ENCODE measurements around the gene PARD3B. TPM values are rescaled to one million over a fixed set of nuclear protein-coding genes. Genes with fewer than 3 reads are reported as not detected.
"Not testable (repeated sequence)": the region's sequence is repeated elsewhere in the genome, so short reads cannot be mapped to it uniquely, and the experiment has no call there.

PARD3B gene
- total RNA-seq, 1 donor from 2014 or later = 23.8 TPM

DNA sequence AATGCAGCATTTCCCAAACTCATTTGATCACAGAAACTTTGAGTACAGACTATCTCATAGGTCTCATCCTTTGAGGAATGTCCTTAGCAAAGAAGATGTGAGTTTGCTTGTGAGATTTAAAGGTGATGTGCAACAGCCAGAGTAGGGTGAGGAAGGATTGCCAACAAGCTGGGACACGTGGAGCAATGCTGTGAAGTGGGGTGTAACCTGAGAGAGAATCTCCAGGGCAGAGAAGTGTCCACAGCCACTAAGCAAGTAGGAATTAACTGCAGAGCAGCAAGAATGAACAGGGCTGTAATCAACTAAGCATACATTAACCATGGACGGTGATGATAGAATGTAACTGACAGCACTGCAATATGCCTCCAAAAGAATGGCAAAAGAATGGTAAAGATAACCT is 667.1 kb downstream of the PARD3B start:
- TF ChIP-seq, protein P1, sequence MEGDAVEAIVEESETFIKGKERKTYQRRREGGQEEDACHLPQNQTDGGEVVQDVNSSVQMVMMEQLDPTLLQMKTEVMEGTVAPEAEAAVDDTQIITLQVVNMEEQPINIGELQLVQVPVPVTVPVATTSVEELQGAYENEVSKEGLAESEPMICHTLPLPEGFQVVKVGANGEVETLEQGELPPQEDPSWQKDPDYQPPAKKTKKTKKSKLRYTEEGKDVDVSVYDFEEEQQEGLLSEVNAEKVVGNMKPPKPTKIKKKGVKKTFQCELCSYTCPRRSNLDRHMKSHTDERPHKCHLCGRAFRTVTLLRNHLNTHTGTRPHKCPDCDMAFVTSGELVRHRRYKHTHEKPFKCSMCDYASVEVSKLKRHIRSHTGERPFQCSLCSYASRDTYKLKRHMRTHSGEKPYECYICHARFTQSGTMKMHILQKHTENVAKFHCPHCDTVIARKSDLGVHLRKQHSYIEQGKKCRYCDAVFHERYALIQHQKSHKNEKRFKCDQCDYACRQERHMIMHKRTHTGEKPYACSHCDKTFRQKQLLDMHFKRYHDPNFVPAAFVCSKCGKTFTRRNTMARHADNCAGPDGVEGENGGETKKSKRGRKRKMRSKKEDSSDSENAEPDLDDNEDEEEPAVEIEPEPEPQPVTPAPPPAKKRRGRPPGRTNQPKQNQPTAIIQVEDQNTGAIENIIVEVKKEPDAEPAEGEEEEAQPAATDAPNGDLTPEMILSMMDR (IDR thresholded peaks at IDR 0.05) = no peak
- ATAC-seq (no peak), DNase-seq (no peak)

DNA sequence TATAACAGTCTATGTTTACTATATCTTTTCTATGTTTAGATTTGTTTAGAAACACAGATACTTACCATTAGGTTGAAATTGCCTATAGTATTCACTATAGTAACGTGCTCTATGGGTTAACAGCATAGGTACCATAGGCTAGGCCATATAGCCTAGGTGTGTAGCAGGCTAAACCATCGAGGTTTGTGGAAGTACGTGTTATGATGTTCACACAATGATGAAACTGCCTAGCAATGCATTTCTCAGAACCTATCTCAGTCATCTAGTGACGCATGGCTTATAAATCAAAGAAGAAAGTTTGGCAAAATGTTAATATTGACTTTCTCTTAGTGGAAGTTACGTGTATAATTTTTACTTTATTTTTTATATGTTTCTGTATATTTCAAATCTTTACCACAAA is 670.8 kb downstream of the PARD3B start:
- no peaks in the 10 kb centered on the region for H3K4me1 ChIP-seq
- DNase-seq = no peak
- intact Hi-C loops (cut with DNase I) = no loop called here
- H3K9me3 ChIP-seq = no peaks in the 10 kb centered on the region
- ATAC-seq = no peak
- no peak overlapping the region for H3K27ac ChIP-seq
- H3K4me3 ChIP-seq = no peak overlapping the region
- no peaks in the 10 kb centered on the region for H3K27me3 ChIP-seq (ENCODE audit: low read depth)
- TF ChIP-seq, protein P1 (IDR thresholded peaks at IDR 0.05) = no peak
- no peaks in the 10 kb centered on the region for H3K36me3 ChIP-seq

More for the DNA sequence above, 667.1 kb downstream of the PARD3B start:
- intact Hi-C loops (cut with DNase I) = no loop called here
- Histone ChIP-seq H3K4me1 (no peaks in the 10 kb centered on the region), H3K36me3 (no peaks in the 10 kb centered on the region), H3K27ac (no peak overlapping the region), H3K27me3 (ENCODE audit: low read depth) (no peaks in the 10 kb centered on the region), H3K4me3 (no peak overlapping the region), H3K9me3 (no peaks in the 10 kb centered on the region)

DNA sequence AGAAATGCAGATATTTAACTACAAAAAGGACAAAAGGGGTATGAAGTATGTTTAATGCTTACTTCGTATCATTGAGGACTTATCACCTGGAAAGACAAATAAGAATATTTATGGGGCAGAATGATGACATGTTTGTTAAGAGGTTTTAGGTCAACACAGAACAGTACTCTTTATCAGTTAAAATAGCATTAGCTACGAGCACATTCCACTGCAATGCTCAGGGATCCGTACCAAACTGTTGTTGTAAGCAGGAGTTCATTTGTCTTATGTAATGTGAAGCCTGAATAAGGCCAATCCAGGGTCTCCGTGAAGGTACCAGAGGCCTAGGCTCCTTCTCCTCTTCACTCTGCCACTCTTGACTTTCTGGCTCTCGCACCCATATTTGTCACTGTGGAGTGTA is 671.3 kb downstream of the PARD3B start:
- ATAC-seq (peak in 1 of 2 donors; percentile 19), DNase-seq (no peak)
- intact Hi-C loops (cut with DNase I) = no loop called here

DNA sequence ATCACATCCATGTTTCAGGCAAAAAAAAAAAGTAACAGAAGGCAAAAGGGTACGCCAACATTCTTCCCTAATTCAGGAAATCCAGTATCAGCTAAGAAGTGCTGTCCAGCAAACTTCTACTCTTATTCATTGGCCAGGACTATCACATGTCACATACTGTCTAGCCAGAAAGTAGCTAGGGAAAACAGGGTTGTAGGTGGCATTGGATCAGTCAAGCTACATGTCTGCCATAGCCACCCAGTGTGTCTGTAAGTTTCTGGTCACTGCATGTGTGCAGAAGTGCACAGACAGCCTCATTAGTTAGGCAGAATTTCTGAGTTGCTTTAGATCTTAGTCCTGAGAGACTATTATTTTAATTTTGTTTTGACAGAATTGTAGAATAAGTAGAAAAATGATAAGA is 671.7 kb downstream of the PARD3B start:
- Histone ChIP-seq H3K27me3 (ENCODE audit: low read depth) (no peaks in the 10 kb centered on the region), H3K27ac (no peak overlapping the region), H3K4me3 (no peak overlapping the region), H3K4me1 (no peaks in the 10 kb centered on the region), H3K9me3 (no peaks in the 10 kb centered on the region), H3K36me3 (no peaks in the 10 kb centered on the region)
- DNase-seq = no peak
- no peak for ATAC-seq
- intact Hi-C loops (cut with DNase I) = no loop called here
- TF ChIP-seq, protein P1 (IDR thresholded peaks at IDR 0.05) = no peak

More for the DNA sequence above, 671.3 kb downstream of the PARD3B start:
- Histone ChIP-seq H3K27me3 (ENCODE audit: low read depth) (no peaks in the 10 kb centered on the region), H3K4me1 (no peaks in the 10 kb centered on the region), H3K4me3 (no peak overlapping the region), H3K27ac (no peak overlapping the region), H3K9me3 (no peaks in the 10 kb centered on the region), H3K36me3 (no peaks in the 10 kb centered on the region)
- TF ChIP-seq, protein P1 (IDR thresholded peaks at IDR 0.05) = no peak

DNA sequence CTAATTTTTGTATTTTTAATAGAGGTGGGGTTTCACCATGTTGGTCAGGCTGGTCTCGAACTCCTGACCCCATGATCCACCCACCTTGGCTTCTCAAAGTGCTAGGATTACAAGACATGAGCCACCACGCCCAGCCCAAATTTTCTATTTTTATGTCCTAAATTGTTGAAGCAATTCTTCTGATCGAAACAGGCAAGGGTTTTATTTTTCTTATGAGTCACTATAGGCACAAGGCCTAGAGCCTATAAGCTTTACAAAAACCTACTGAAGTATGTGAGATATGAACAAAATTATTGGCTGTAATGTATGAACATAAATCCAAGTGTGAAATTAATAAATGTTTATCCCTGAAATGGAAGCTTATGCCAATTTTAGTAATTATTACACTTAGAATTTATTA is 672.8 kb downstream of the PARD3B start:
- Histone ChIP-seq H3K4me1 (no peaks in the 10 kb centered on the region), H3K27ac (no peak overlapping the region), H3K9me3 (no peaks in the 10 kb centered on the region), H3K27me3 (ENCODE audit: low read depth) (no peaks in the 10 kb centered on the region), H3K4me3 (no peak overlapping the region), H3K36me3 (no peaks in the 10 kb centered on the region)
- no peak for ATAC-seq
- TF ChIP-seq, protein P1 (IDR thresholded peaks at IDR 0.05) = no peak
- intact Hi-C loops (cut with DNase I) = no loop called here
- no peak for DNase-seq

DNA sequence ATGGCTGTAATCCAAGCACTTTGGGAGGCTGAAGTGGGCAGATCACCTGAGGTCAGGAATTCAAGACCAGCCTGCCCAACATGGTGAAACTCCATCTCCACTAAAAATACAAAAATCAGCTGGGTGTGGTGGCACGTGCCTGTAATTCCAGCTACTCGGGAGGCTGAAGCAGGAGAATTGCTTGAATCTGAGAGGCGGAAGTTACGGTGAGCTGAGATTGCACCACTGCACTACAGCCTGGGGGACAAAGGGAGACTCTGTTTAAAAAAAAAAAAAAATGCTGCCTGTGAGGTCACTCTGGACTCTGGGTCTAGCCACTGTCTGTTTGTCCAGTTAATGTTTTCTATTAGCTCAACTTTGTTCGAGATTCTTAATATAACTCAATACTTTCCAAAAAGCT is 673.5 kb downstream of the PARD3B start:
- intact Hi-C loops (cut with DNase I); H3K4me3 ChIP-seq; DNase-seq: not testable (repeated sequence)

More for the DNA sequence above, 673.5 kb downstream of the PARD3B start:
- not testable (repeated sequence) for H3K27ac ChIP-seq; ATAC-seq; H3K9me3 ChIP-seq; H3K36me3 ChIP-seq; H3K4me1 ChIP-seq; H3K27me3 ChIP-seq (ENCODE audit: low read depth)

Measured in lower lobe of right lung (tissue), 2 donors.